Measurements from ENCODE around the gene TMC2.
"Not testable (repeated sequence)": the region's sequence is repeated elsewhere in the genome, so short reads cannot be mapped to it uniquely, and the experiment has no call there.

The TMC2 gene

DNA sequence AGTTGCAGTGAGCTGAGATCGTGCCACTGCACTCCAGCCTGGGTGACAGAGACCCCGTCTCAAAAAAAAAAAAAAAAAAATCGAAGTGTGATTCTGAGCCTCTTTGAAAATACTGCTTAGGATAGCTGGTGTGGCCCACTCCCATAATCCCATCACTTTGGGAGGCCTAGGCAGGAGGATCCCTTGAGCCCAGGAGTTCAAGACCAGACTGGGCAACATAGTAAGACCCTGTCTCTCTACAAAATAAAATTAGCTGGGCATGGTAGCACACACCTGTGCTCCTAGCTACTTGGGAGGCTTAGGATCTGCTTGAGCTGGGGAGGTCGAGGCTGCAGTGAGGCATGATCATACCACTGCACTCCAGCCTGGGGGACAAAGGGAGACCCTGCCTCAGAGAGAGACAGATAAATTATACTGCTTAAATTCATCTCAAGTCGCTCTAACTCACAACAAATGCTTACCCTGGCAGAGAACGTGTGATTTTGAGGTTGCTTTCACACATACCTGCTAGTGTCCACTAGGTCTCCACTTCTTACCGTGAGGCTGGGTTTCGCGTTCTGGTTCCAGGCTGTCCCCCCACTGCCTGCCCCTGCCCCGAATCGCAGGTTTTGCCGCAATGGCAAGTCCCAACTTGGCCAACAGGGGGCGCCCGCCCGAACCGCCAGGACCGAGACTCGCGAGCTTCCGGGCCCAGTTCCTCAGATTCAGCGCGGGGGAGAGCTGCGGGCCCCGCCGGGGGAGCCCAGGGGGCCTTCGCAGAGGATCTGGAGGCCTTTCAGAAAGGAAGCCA lies 12.3 kb upstream of the TMC2 start:
- DNase-seq (ENCODE audit: low read depth in 4 of 4, low spot score in 1 of 4) = peak; percentile 84 to 96 (median 88)

DNA sequence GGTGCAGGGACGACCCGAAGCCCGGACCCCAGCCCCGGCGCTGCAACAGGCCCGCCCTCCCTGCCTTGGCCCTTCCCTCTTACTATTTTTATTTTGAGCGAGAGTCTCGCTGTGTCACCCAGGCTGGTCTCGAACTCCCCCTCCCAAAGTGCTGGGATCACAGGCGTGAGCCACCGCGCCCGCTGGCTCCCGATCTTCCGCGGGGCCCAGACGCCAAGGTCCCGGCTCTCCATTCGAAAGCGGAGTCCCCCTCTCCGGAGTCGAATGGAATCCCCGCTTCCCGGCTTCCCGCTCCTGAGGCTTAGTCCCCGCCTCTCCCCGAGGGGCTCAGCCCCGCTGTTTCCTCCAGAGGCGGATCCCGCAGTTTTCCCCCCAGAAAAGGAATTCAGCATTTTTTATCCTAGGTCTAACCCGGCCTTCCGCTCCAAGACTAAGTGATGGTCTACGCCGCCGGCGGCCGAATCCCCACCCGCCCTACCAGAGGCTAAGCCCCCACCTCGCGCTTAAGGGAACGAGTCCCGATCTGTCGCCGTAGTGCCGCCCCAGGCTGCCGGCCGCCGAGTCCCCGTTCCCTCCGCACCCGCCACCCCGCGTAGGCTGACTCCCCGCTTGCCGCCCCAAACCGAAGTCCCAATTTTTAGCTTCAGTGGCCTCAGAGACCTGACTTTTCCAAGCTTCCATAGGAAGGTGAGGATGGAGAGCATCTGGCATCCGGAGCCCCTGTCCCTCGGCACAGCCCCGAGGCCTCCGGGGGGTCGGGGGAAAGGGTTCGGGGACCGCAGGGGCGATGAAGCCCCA lies 11.5 kb upstream of the TMC2 start:
- peak in 3 of 4 experiments; percentile 16 to 36 (median 29) for DNase-seq (ENCODE audit: low read depth in 4 of 4, low spot score in 1 of 4)

DNA sequence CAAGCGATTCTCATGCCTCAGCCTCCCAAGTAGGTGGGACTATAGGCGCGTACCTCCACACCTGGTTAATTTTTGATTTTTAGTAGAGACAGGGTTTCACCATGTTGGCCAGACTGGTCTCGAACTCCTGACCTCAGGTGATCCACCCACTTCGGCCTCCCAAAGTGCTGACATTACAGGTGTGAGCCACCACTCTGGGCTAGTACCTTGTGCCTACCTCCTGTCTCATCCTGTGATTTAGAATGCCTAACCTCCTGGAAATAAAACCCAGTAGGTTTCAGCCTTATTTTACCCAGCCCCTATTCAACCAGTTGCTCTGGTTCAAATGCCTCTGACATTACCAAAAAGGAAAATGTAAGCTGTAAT lies 10.2 kb upstream of the TMC2 start:
- DNase-seq (ENCODE audit: low read depth in 4 of 4, low spot score in 1 of 4) = not testable (repeated sequence)

DNA sequence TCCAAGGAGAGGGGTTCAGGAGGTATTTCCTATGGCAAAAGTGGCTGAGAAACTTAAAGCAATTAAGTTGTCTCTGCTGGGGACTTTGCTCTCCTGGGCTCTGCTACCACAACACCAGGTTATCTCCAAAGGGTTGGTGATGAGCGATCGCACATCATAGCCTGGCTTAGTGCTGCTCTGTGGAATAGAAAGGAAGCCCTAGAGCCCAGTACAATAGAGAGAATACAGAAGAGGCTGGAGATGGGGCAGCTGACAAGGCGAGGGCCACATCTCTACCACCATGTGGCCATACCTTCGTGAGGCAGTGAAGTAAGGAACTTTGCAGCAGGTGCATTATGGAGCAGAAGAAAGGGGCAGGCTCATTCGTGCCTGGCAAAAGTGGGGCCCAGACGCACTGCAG lies 8.6 kb upstream of the TMC2 start:
- DNase-seq (ENCODE audit: low read depth in 4 of 4, low spot score in 1 of 4) = no peak

DNA sequence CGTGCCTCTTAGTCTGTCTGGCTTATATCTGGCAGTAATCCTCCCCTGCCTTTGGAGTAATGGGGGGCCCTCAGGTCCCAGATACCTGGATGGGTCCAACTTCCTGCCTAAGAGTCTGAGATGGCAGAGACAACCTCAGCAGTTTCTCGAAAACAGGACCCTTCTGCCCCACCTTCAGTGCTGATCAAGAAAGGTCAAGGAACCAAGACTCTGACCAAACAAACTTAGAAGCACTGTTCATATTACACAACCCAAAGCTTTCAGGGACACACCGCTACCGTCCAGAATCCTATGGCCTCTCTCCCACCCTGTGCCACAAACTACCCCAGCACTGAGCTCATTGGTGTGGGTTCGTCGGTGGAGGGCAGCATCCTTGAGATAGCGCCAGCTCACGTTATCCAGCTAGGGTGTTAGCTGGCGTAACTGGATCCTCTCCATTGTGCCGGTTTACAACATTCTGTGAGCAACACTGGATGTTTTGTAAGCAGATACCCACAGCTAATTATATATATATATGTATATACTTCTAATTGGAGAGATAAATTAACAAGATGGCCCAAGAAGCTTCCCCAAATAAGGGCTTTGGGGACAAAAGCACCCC lies 7.6 kb upstream of the TMC2 start:
- DNase-seq (ENCODE audit: low read depth in 4 of 4, low spot score in 1 of 4) = no peak

DNA sequence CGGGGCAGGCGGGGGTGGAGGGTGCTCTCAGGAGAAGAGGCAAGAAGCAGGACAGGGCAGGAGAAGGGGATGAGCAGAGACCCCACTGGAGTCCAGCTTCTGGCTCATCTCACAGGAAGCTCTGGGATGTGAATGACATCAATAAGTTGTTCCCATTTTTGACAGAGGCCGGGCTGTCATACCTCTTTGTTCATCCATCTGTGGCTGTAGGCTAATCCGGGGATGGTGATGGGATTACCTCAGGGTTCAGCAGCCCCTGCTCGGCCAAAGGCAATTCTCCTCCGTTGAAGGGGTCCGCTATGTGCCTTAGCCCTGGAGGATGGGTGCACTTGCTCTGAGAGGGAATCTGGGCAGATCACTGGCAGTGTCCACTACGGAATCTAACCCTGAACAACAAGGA lies 3.3 kb upstream of the TMC2 start:
- DNase-seq (ENCODE audit: low read depth in 4 of 4, low spot score in 1 of 4) = no peak

DNA sequence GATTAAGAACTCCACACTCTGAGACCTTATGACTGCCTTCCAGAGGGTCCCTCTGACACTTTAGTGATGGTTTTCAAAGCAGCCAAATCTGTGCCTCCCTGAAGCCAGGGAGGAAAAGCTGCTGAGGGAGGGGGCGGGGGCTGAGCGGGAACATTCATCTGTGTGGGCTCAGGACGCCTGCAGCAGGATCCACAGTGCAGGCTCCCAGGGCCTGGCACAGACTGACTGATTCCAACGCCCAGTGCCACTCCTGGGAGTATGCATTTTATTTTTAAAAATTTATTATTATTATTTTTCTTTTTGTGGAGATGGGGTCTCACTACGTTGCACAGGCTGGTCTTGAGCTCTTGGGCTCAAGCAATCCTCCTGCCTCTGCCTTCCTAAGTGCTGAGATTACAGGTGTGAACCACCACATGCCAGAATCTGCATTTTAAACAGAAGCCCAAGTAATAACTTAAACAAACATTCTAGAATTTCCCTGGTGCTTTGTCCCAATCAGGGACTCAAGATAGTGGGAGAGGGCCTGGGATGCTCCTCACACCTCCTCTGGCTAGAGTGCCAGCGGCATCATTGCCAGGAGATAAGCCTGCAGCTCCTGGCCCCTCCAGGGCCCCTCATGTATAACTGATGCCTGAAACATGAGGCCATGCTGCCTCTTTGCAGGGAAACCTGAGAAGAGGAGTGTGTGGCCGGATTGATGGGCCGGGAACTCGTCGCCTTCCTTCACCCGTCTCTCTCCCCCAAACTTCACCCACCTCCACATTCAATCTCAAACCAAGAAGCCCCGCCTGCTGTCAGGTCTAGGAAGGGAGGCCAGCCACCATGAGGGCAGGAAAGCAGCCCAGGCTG lies 438 bp upstream of the TMC2 start:
- no peak for DNase-seq (ENCODE audit: low read depth in 4 of 4, low spot score in 1 of 4)

DNA sequence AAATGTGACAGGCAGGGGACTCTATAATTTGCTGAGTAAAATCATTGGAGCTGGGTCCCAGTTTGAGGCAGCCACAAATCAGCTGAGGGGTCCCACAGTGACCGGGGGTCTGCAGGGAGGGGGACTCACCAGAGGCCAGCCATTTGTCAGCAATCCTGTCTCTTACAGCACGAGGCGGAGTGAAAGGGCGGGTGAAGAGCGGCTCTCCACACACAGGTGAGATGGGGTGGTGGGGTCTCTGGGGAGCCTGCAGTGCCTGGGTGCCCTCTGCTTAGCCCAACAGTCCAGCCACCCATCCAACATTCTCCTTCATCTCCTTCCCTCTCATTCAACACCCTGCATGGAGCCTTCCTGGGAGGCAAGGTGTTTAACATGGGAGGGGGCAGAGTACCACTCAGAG lies 728 bp downstream of the TMC2 start:
- no peak for DNase-seq (ENCODE audit: low read depth in 4 of 4, low spot score in 1 of 4)

DNA sequence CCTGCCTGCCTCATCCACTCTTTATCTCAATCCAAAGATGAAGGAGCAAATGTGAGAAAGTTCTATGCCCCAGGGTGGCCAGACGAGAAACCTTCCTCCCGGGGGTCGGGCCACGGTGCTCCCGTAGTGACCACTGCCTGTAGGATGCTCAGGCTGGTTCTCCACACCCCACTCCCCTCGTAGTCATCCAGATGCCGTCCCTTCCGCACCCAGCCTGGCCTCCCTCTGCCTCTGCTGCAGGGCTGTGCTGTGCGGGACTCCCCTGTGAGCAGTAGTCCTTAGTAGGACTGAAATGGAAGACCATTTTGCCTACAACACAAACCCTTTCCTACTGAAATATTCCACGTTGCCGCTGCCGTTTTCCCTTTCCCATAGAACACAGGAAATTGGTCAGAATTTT lies 2.0 kb downstream of the TMC2 start:
- DNase-seq (ENCODE audit: low read depth in 4 of 4, low spot score in 1 of 4) = no peak

DNA sequence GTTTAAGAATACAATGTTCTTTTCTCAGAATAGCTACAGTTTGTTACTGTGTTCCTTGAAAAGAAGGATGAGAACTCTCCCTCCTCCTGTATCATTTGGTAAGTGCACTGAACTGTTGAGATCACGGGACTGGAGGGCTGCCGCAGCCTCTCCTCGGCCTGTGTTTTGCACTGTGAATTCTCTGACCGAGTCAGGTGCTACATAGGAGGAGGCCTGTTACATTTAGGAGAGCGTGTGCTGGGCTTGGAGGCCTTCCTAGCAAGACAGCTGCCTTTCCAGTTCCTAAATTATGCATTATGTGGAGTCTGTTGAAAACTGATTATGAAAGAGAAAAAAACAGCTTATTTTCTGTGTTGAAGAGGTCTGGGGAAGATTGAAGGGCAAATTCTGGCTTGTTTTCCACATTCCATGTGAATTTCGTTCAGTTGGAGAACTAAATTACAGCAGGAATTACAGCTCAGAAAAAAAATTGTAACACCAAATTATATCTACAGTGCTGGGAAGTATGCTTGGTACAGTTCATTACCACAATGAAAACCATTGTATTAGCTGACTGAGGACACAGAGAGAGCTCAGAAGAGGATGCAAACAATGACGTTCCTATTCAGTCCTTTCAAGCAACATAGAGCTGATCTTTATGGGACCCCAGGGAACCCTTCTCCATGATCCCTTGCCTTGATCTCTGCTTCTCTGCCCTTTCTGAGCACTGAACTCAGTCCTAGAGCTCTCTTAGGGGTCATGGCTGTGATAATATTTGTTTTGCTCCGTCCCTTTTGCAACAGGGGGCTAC lies 2.8 kb downstream of the TMC2 start:
- DNase-seq (ENCODE audit: low read depth in 4 of 4, low spot score in 1 of 4) = no peak

DNA sequence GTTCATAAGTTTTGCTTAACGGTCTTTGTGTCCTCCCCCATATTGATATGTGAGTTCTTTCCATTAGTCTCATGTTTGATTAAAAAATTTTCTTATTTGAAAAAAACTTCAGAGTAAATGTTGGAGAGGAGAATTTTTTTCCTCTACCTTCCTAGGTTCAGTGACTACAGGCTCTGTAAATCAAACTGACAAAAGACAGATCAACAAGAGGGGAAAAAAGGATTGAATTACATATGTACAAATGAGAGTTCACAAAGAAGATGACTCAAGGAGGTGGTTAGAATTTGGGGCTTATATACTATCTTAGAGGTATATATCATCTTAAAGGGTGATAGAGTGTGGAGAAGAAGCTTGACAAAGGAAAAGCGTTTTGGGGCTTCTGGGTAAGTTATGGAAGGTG lies 5.6 kb downstream of the TMC2 start:
- DNase-seq (ENCODE audit: low read depth in 4 of 4, low spot score in 1 of 4) = no peak

DNA sequence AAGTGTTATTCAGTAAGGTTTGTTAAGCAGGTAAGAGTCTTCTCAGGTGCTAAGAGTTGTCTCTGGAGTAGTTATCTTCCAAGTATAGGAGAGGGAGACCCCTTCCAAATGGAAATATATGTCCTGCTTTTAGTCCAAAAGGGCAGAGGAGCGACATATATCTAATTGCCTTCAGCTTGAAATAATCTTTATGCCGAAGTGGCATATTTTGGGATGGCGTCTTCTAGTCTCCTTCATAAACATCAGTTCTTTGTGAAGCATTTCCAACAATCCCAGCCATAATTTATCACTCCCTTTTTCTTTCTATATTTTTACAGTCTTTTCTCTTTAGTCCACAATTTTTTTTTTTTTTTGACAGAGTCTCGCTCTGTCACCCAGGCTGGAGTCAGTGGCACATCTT lies 6.0 kb downstream of the TMC2 start:
- DNase-seq (ENCODE audit: low read depth in 4 of 4, low spot score in 1 of 4) = no peak

DNA sequence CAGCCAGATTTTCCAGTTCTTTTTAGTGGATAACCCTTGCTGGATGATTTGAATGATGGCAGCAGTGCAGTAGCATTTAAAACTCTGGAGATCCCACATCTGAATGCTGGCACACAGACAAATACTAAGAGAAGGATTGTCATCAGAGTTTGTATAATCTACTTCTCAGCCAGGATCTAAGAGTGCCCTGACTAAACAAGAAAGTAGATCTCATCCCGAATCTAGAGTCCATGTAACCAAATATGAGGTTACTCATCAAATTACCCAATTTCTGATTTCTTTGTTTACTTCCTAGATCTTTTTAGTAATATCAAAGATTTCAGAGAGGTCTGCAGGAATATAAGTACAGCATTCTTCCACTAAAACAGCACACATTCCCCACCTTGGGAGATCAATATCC lies 7.8 kb downstream of the TMC2 start:
- no peak for DNase-seq (ENCODE audit: low read depth in 4 of 4, low spot score in 1 of 4)

DNA sequence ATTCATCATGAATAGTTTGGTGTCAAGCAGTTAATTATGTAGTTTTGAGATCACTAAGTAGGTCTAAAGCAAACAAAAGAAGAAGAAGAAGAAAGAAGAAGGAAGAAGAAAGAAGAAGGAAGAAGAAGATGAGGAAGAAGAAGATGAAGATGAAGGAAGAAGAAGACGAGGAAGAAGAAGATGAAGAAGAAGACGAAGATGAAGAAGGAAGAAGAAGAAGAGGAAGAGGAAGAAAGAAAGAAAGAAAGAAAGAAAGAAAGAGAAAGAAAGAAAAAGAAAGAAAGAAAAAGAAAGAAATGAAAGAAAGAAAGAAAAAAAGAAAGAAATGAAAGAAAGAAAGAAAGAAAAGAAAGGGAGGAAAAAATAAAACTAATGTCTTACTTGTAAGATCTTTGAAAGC lies 9.2 kb downstream of the TMC2 start:
- no peak for DNase-seq (ENCODE audit: low read depth in 4 of 4, low spot score in 1 of 4)

DNA sequence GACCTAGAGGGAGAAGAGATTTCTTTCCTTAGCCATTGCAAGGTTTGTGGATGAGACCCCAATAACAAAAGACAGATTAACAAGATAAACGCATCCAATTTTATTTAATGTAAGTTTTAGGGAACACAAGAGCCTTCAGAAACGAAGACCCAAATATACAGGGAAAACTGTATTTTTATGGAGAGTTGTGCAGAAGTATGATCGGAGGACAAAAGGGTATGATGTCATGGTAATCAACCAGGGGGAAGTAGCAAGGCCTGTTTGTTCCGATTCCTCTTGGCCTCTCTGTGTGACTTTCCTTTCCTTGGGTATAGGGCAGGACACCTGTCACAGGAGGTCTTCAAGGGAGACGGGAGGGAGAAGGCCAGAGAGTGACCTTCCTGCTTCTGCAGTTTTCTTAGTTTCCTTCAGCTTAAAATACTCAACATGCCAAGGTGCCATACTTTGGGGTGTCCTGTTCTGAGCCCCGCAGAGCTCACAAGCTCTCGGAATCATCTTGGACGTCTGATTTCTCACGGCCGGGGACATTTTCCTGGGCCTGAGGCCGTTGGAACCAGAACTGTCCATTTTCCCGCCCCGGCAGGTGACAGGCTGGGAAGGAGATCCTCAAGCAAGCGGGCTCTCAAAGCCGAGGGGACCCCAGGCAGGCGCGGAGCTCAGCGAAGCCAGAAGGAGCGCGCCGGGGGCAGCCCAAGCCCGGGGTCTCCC lies 21.7 kb downstream of the TMC2 start:
- DNase-seq (ENCODE audit: low read depth in 4 of 4, low spot score in 1 of 4) = no peak

DNA sequence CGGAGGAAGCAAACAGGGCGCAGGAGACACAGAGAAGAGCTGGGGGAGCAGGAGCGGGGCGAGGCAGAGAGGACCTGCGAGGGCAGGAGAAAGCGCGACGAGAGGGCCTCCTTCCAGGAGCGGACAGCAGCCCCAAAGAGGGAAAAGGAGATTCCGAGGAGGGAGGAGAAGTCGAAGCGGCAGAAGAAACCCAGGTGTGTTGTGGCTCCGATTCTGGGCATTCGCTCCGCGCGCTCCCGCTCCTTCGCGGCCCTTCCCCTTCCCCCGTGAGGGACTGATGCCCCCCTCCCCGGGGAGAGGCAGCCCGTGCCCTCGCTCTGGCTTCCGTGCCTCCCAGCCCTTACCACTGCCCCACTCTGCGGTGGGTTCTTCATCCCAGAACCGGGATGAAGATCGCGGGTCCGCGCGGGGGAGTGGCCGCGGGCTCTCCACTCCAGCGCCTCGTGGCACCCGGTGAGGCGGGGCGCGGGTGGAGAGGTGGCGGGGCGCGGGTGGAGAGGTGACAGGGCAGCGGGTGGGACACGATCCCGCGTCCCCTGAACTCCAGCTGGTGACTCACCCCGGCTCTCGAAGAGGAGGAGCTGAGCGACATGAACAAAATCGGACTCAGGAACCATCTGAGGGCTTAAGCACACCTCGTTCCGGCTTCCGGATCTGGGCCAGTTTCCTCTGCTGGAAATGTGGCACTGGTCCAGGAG lies 22.4 kb downstream of the TMC2 start:
- no peak for DNase-seq (ENCODE audit: low read depth in 4 of 4, low spot score in 1 of 4)

DNA sequence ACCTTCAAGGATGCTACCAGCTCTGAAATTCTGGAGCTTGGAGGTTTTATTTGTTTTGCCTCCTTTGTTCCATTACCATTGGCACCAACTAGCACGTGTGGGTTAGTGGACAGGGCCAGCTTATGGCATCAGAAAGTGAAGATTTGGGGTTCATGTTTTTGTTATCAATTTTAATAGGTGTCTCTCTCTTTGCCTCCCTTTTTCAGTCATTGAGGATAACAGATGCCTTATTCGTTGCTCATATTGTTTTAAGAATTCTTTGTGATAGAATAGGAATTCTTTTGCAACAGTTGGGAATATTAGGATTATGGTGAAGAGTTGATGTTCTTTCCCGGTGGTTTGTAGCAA lies 22.9 kb downstream of the TMC2 start:
- no peak for DNase-seq (ENCODE audit: low read depth in 4 of 4, low spot score in 1 of 4)

DNA sequence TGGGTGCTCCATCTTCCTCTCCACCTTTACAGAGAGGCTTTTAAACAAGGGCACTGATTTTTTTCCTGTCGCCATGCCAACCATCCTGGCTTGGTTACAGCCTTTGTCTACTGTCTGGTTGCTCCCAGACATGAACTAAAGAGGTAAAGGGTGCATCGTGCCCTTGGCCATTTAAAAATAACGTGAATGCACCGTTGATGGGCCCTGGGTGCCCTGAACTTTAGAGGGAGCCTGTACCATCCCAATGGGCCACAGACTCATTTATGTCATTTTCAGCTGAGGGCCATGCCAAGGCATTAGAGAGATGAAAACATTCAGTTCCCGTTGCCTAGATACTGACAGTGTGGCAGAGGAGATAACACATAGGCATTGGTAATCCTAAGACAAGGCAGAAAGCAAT lies 23.3 kb downstream of the TMC2 start:
- no peak for DNase-seq (ENCODE audit: low read depth in 4 of 4, low spot score in 1 of 4)

DNA sequence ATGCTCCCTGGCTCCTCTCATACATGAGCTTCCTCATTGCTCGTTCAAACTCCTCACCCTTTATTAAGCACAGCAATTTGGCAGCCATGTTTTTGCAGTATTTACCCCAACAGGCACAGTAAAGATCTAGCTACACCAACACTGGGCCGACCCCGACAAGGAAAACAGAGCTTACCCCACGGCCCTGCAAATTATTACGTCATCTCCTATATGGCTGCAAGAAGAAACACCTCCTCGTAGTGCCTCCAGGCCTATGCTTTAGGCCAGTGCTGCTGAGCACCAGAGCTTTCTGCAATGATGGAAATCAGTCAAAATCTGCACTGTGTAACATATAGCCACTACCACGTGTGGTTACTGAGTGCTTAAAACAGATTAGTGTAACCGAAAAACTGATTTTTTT lies 26.7 kb downstream of the TMC2 start:
- DNase-seq (ENCODE audit: low read depth in 4 of 4, low spot score in 1 of 4) = no peak

DNA sequence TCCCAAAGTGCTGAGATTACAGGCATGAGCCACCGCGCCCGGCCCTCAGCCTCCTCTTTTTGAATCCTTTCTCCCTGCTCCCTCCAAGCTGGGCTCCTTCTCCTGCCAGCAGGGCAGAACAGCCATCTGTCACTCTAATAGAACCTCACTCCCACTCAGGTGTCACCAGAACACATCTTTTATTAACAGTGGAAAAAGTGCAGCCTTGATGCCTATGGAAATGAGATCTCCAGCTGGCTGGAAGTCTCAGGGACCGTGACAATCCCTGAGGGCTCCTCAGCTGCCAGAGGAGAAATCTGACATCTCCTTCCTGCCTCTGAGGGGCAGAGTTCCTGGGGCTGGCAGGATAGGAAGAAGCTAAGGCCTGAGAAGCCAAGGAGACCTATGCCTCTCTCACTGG lies 28.0 kb downstream of the TMC2 start:
- no peak for DNase-seq (ENCODE audit: low read depth in 4 of 4, low spot score in 1 of 4)
